Measurements from ENCODE around the gene GDF2.

The GDF2 gene

GRCh38 chr10:47364911-47365310, 42.7 kb downstream of the GDF2 start:
- TF ChIP-seq GATA3 (IDR thresholded peaks at IDR 0.05; ENCODE audit: low read depth, low read length) (no peak), GATA2 (IDR thresholded peaks at IDR 0.05; ENCODE audit: low read depth, low read length) (no peak)

GRCh38 chr10:47365431-47366180, 43.4 kb downstream of the GDF2 start:
- TF ChIP-seq GATA3 (IDR thresholded peaks at IDR 0.05; ENCODE audit: low read depth, low read length) (no peak), GATA2 (IDR thresholded peaks at IDR 0.05; ENCODE audit: low read depth, low read length) (no peak)

GRCh38 chr10:47366181-47366631, 44.0 kb downstream of the GDF2 start:
- no peak for TF ChIP-seq GATA2 (IDR thresholded peaks at IDR 0.05; ENCODE audit: low read depth, low read length)
- no peak for TF ChIP-seq GATA3 (IDR thresholded peaks at IDR 0.05; ENCODE audit: low read depth, low read length)

GRCh38 chr10:47366731-47367460, 44.6 kb downstream of the GDF2 start:
- TF ChIP-seq GATA2 (IDR thresholded peaks at IDR 0.05; ENCODE audit: low read depth, low read length), result no peak
- no peak for TF ChIP-seq GATA3 (IDR thresholded peaks at IDR 0.05; ENCODE audit: low read depth, low read length)

- no peak for TF ChIP-seq GATA3 (IDR thresholded peaks at IDR 0.05; ENCODE audit: low read depth, low read length)
- TF ChIP-seq GATA2 (IDR thresholded peaks at IDR 0.05; ENCODE audit: low read depth, low read length), result no peak
These were observed 45.4 kb downstream of the GDF2 start for GRCh38 chr10:47367646-47368045.

GRCh38 chr10:47368431-47369180, 46.4 kb downstream of the GDF2 start:
- TF ChIP-seq GATA3 (IDR thresholded peaks at IDR 0.05; ENCODE audit: low read depth, low read length), result no peak

- TF ChIP-seq GATA3 (IDR thresholded peaks at IDR 0.05; ENCODE audit: low read depth, low read length) (no peak), GATA2 (IDR thresholded peaks at IDR 0.05; ENCODE audit: low read depth, low read length) (no peak)
These were observed 47.1 kb downstream of the GDF2 start for GRCh38 chr10:47369251-47369894.

- TF ChIP-seq GATA2 (IDR thresholded peaks at IDR 0.05; ENCODE audit: low read depth, low read length) (no peak), GATA3 (IDR thresholded peaks at IDR 0.05; ENCODE audit: low read depth, low read length) (no peak)
These were observed 47.9 kb downstream of the GDF2 start for GRCh38 chr10:47370015-47370767.

- no peak for TF ChIP-seq GATA3 (IDR thresholded peaks at IDR 0.05; ENCODE audit: low read depth, low read length)
- TF ChIP-seq GATA2 (IDR thresholded peaks at IDR 0.05; ENCODE audit: low read depth, low read length), result no peak
These were observed 48.6 kb downstream of the GDF2 start for GRCh38 chr10:47370878-47371277.

GRCh38 chr10:47371629-47372485, 49.6 kb downstream of the GDF2 start:
- TF ChIP-seq GATA2 (IDR thresholded peaks at IDR 0.05; ENCODE audit: low read depth, low read length) (no peak), GATA3 (IDR thresholded peaks at IDR 0.05; ENCODE audit: low read depth, low read length) (no peak)

- no peak for TF ChIP-seq GATA3 (IDR thresholded peaks at IDR 0.05; ENCODE audit: low read depth, low read length)
These were observed 50.5 kb downstream of the GDF2 start for GRCh38 chr10:47372726-47373125.

Measured in SH-SY5Y (cell line).